ENCODE measurements around the gene CSH2.
"Not testable (repeated sequence)": the region's sequence is repeated elsewhere in the genome, so short reads cannot be mapped to it uniquely, and the experiment has no call there.

GRCh38 chr17:63917206-63917605 is 43.7 kb upstream of the CSH2 start:
- not testable (repeated sequence) for TF ChIP-seq CTCF (IDR thresholded peaks at IDR 0.05); EZH2 (IDR thresholded peaks at IDR 0.05; ENCODE audit: borderline replicate concordance, insufficient read depth, low read depth, low read length, poor library complexity, severe bottlenecking)
